ENCODE measurements around the gene GALNT14.

The GALNT14 gene

DNA sequence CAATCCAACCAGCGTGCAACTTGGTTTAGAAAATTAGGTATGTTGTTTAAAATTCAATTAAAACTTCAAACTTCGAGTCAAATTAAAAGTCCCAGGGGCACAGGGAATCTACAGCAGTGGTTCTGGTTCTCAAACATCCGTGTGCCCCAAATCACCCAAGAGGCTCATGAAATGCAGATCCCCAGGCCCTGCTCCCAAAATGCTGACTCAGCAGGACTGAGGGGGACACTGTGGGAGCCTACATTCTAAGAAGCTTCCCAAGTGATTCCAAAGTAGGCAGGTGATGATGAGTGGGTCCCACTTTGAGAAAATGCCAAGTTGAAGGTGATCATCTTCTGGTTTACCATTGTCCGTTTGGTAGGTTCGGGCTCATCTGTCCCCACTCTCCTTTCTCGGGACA is 82.3 kb downstream of the GALNT14 start:
- DNase-seq (ENCODE audit: low read depth) = no peak

DNA sequence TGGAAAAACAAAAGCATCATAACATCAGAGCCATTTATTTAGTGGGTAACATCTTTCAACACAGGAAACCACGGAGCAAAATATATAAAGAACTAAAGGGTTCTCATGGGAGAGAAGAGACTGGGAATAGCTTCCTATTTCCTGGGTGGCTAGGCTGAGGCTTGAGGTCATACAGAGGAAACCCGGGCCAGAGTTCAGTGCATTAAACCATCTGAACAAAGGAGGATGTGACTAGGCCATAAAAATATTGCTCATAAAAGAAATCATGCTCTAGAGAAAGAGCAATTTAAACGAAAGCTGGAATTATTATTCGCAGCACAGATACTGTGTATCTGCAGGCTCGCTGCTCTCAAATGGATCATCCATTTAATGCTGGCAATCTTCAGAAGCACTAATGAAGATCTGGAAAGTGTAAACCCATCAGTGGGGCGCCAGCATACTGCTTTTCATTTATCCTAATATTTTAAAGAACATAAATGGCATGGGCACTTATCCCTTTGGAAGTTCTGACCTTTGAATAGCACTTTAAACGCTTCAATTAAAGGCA is 83.3 kb downstream of the GALNT14 start:
- DNase-seq (ENCODE audit: low read depth) = no peak

DNA sequence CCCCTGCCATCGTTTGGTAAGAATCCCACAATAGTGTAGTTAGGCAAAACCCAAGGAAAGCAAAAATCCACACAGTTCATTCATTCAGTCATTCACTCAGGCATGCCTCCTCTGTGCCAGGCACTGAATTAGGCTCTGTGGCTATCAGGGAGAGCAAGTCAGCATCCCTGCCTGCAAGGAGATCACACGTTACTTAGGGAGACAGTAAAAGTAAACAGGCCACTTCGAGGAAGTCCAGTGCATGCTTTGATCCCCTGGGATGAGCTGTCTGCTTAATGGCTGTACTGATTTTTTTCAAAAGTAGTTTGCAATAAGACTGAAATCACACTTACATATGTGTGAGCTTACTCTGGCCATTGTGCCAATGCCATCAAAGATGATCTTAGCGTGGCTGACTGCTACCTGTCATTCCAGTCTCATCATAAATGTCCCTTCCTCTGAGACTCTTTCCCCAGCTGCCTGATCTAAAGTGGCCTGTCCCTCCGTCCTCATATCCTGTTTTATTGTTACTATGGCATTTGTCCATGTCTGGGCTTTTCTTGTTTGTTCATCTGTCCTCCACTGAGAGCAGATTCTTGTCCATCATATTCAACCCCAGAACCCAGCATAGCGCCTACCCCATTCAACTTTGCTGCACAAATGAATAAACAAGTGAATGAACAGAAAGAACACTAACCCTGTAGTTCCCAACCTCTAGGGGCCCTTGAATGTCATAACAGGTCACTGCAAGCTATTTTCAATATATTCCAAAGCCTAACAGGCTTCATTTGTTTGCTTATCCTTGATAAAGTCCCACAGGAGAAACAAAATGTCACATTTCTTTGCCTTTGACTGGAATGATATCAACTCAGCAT is 84.1 kb downstream of the GALNT14 start:
- DNase-seq (ENCODE audit: low read depth) = no peak

DNA sequence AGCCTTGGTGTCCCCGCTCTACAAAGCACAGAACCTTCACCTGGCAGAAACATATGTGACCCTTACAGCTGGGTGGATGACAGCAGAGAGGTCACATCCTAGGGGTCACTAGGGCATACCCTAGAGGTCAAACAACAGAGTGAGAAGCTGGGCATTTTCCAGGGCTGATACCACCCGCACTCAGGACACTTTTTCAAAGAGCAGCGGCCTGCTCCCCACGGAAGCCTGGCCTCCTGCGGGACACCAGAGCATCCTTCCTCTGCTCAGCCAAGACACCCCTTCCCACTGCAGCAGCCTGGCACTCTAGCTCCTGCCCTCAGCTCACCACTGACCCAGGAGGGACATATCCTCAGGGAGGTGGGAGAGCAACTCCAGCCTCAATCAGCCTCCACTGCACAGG is 86.0 kb downstream of the GALNT14 start:
- no peak for DNase-seq (ENCODE audit: low read depth)

DNA sequence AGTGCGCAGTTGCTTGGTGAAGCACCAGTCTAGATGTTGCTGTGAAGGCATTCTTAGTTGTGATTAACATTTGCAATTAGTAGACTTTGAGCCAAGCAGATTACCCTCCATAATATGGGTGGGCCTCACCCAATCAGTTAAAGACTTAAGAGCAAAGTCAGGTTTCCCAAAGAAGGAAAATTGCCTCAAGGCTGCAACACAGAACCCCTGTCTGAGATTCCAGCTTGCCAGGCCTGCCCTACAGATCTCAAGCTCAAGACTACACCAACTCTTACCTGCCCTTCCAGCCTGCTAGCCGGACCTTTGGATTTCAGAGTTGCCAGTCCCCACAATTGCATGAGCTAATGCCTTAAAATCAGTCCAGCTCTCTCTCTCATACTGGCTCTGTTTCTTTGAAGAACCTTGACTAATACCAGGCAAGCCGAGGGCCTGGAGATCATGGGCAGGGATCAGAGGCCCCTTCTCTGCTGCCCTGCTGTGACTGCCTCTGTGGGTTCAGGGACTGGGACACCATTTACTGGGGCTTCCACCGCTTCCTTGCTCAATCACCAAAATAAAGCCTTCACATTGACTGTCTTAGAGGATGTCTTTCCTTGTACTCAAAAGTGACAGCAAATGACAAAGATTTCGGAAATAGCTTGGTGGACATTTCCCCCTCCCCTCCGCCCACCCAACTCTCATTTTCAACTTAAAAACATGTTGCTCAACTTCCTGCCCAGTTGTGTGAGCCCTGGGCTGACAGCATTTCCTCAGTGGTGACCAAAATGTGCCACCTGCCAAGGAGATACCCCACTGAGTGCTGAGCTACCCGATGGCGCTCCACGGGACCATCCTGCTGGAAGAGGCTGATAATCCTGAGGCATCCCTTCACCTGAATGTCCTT is 86.7 kb downstream of the GALNT14 start:
- no peak for DNase-seq (ENCODE audit: low read depth)

DNA sequence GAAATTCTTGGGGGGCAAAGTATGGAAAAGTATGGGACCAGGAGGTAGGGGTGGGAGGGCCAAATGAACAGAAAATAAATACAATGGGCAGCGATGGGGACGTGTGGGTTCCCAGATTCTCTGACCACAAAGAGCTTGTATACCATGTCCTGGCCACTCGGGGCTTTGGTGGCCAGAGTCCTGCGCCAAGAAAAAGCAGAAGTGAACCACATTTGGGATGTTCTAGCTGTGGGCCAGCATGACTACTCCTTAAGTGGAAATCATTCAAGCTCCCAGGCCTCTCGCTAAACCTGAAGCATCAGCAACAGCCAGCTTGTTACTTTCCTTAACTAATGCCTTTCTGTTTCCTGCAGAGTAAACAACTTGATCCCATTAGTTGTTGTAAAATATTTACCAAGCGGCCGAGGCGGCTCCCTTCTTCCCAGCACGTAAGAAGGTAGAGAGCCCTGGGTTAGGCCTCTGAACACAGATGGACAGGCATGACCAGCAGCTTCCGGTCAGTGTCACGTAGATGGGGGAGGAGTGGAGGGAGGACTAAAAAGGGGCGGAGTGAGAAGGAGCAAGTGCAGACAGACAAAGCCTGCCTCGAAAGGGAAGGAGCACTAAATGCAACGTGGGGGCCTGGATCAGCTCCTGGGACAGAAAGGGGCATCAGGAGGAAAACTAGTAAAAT is 88.2 kb downstream of the GALNT14 start:
- no peak for DNase-seq (ENCODE audit: low read depth)

DNA sequence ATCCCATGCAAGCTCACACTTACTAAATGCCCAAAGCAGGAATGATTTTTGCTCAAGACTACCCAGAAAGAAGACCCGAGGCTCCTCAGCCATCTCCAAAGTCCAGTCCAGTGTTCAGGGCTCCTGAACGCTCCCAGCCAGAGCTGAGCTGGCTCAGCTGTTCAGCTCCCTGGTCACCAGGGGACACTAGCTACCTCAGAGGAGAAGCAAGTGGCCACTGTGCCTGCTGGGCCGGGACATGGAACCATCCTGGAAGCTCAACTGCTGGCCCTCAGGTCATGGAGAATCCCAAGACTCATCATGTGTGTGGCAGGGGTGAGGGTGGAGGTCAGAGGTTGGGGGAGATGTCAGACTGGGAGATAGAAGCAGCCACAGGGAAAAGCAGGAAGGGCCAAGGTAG is 89.0 kb downstream of the GALNT14 start:
- DNase-seq (ENCODE audit: low read depth) = no peak

DNA sequence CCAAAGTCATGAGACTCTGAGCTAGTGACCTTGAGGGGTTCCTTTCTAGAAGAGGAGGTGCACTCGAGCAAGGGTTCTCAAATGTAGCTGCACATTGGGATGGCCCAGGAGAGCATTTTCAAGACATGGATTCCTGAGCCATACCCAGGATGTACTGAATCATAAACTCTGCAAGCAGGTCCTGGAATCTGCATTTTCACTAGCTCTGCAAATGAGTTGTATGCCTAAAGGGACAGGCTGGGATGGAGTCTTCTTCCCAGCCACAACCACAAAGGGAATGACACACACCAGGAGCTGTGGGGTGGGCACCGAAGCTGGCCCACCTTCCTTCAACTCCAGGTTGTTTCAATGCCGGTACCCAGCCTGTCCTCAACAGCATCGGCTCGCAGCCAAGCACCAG is 90.6 kb downstream of the GALNT14 start:
- no peak for DNase-seq (ENCODE audit: low read depth)

DNA sequence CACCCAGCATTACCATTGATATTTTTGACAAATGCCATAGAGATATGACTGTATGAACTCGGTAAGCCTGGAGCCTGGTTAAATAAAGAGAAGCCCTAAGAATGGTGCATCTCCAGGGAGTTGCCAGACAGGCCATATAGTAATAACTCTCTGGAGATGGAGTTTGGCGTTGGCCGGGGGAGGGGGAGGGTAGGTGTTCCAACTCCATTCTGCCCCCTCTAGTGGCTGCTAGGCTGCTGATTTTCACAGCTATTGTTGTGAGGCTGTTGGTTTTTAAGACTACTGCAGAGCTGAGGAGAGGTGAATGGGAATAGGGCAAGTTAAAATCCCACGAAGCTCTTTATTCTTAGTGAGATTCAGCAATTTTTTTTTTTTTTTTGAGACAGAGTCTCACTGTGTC is 99.9 kb downstream of the GALNT14 start:
- DNase-seq (ENCODE audit: low read depth) = no peak

DNA sequence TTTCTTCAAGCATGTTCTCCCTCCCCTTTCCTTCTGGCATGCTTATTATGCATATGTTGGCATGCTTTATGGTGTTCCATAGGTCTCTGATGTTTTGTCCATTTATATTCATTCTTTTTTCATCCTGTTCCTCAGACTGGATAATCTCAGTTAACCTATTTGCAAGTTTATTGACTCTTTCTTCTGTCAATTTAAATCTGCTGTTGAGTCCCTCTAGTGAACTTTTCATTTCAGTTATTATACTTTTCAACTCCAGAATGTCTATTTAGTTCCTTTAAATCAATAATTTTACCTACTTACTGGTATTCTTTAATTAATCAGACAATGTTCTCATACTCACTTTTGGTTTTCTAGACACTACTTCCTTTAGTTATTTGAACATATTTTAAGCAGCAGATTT is 101.2 kb downstream of the GALNT14 start:
- DNase-seq (ENCODE audit: low read depth) = no peak

DNA sequence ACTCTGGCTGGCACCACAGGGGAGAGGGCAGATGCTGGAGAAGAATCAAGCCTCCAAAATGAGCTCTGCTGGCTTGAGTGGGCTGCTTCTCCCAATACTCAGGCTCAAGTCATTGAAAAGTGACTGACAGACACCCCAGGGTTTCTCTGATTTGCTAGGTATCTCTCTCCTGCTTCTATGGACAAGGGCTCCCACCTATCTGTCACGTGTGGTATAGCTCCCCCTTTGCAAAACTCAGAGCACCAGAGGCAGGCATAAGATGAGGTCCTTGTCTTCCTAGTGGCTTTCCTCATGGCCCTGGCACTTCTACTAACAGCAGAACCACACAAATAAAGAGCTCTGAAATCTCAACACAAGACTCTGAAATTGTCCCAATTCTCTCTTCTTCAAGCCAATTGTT is 105.2 kb downstream of the GALNT14 start:
- no peak for DNase-seq (ENCODE audit: low read depth)

DNA sequence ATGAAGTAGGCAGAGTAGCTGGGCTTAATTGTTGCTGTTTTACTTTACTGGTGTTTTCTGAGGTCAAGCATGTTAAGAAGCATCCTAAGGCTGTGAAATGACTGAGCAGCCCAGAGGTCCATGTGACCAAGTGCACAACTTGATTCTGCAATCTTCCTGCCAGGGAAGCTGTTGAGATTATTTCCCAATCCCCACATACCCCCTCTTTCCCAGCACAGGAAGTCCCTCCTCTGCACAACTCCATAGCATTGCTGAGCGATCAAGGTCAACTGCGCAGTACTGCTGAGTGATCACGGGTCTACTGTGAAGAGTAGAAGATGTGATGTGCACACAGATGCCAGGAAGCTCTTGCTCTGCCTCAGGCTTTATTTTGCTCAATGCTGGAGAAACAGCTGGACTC is 105.8 kb downstream of the GALNT14 start:
- DNase-seq (ENCODE audit: low read depth) = no peak

DNA sequence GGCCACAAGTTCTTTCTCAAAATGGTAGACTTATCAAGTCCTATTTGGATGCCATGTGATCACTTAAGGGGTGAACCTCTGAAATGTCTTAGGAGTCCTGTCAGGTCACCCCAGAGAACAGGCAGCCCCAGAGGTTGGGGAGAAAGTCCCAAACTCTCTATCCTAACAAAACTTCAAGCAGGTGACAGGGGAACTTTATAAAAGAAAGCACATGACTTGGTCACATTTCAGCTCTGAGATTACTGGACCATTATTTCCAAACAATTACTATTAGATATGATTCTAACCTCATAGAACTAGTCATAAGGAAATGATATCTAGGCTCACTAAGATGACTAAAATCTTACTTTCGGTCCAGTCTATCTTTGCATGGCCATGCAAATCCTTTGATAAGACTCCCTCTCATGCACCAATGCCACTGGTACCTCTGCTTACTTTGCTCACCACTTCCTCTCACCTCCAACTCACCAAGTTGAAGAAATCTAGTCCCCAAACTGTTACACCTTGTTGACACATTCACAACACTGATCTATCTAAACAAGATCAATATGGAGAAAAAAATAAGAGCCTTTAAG is 107.0 kb downstream of the GALNT14 start:
- DNase-seq (ENCODE audit: low read depth) = no peak

DNA sequence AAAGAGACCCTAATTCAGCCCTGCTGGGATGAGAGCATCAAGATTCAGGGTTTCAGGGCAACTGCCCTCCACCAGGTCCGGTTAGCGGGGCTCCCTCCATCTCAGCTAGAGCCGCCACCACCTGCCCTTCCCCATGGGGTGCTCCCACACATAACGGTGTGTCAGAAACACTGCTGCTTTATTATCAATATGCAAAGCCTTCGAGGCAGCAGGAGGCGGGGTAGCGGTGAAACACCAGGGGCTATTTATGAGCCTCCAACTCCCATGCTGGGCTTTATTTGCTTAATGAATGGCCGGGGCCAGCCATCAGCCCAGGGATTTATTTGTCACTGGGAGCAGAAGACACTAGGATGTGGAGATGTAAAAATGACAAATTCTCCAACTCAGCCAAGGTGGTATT is 109.8 kb downstream of the GALNT14 start:
- no peak for DNase-seq (ENCODE audit: low read depth)

DNA sequence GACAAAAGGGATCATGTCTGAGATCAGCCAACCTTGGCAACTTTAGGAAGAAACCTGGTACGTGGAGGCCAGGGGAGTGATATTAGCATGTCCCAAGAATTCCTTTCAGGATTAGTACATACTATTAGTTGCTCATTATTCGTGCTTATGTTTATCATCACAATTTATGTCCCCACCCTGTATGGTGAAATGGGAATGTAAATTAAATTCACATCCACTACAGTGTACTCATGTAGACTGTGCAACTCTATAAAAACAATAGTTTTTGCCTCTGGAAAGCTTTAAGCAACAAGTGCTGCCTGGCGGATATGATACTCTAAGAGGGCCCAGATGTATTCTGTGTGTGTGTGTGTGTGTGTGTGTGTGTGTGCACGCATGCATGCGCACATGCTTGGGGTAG is 110.7 kb downstream of the GALNT14 start:
- DNase-seq (ENCODE audit: low read depth) = no peak

DNA sequence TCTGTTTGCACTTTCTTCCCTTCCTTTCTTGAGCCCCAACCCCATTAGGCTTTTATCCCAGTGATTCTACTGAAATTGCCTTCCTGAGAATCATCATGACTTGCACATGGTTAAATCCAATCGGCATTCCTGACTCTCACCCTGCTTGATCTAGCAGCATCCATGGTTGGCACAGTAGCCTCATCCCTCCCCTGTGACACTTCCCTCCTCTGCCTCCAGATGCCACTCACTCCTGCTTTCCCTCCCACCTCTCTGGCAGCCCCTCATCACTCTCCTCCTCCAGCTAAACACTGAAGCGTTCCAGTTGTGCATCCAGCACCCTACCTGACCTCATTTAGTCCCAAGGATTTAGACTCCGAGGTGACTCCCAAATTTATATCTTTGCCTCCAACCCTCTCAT is 114.7 kb downstream of the GALNT14 start:
- no peak for DNase-seq (ENCODE audit: low read depth)

DNA sequence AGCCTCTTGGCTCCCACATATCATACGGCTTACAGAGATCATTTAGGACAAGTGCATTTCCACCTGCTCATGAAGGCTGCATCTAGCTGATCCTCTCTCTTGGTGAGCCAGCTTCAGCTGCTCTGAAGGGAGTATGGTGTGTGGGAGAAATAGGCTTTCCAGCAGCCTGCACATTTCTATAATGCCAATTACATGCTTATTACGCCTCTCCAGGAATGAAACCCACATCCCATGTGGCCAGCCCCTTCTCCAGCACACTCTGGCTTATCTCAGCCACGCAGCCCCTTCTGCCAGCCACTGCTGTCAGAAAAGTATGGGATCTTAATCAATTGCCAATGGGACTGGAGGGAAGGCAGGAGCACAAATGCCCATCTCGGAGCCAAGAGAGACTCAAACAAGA is 117.5 kb downstream of the GALNT14 start:
- DNase-seq (ENCODE audit: low read depth) = no peak

DNA sequence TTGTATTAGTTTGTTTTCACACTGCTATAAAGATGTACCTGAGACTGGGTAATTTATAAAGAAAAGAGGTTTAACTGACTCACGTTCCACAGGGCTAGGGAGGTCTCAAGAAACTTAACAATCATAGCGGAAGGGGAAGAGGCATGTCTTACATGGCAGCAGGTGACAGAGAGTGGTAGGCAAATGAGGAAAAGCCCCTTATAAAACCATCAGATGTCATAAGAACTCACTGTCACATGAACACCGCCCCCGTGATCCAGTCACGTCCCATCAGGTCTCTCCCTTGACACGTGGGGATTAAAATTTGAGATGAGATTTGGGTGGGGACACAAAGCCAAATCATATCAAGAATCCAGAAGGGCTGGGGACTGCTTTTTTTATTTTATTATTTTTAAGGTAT is 120.0 kb downstream of the GALNT14 start:
- DNase-seq (ENCODE audit: low read depth) = no peak

DNA sequence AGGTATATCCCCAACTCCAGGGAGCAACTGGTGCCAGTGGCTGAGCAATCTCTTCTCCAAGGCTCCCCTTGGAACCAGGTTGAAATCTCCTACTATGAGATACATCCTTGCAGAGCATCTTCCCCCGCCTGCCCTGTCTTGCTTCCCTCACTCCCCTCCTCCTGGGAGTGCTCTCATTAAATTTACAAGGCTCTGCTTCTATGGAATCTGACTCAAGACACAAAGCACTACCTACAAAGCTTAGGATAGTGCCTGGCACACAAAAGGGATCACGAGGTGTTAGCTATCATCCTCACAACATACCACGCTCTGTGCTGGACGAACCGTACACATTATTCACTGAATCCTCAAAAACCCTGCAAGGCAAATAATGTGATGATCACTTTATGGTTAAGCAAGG is 121.6 kb downstream of the GALNT14 start:
- no peak for DNase-seq (ENCODE audit: low read depth)

DNA sequence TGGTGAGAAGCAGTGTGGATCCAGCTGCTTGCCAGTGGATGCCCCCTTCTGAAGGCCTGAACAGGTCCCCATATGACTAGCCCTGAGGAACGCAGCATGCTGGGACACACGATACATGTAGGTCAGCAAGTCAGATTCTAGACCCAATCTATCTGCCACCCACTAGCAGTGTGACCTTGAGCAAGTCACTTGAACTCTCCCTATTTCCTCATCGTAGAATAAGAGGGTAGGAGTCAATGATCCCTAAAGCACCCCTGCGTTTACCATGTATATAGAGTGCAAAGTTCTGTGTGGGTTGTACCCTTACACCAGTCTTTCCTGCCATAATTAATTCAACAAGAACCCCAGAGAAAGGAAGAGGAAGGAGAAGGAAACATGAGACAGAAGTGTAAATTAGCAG is 123.7 kb downstream of the GALNT14 start:
- DNase-seq (ENCODE audit: low read depth) = no peak

DNA sequence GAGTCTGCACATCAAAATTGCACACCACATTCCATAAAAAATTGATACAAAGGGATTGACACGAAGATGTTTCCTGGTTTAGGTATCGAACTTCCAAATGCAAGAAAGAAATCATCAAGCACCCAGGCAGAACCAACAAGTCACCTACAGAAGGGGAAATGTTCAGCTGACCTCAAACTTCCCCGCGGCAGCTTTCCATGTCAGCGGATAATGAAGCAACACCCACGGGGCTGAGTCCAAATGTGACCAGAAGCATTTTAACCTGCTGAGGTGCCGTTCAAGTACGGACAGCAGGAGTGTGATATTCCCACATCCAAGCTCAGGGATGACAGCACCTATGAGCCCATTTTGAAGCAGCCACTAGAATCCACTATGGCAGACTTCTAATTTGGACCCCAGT is 124.9 kb downstream of the GALNT14 start:
- no peak for DNase-seq (ENCODE audit: low read depth)

DNA sequence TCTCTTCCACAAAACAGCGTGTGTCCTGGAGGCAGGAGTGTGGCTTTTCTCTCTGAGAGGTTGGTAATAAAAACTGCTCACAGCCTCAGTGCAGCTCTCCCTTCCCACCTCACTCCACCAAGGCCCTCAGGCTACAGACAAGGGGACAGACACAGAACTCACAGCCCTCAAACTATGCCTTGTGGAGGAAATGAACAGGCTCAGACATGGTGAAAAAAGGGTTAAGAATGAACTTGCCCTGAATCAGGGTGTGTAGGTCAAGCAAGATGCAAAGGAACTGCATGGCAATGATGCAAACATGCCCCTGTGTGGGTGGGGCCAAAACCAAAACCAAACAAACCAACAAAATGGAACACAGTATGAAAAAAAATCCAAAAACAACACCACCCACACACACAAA is 125.8 kb downstream of the GALNT14 start:
- DNase-seq (ENCODE audit: low read depth) = no peak

All from activated T-helper 9 cell treated with anti-CD3 and anti-CD28 coated beads, Interleukin-2, amount 50 U/mL, for 16 hours (primary cell).